ENCODE measurements around the gene HSPA1B.
"Not testable (repeated sequence)": the region's sequence is repeated elsewhere in the genome, so short reads cannot be mapped to it uniquely, and the experiment has no call there.

The HSPA1B gene

GRCh38 chr6:31827286-31828079 lies at the start of gene HSPA1B:
Gene HSPA1B (plus strand): TSS chr6:31827738. CDS start chr6:31827951, 213 bp downstream.
- DNase-seq = peak; percentile 99

GRCh38 chr6:31778193-31778592 lies 49.3 kb upstream of the HSPA1B start:
- no peak for DNase-seq

GRCh38 chr6:31778999-31779885 lies 48.3 kb upstream of the HSPA1B start:
- no peak for DNase-seq

GRCh38 chr6:31779908-31780307 lies 47.6 kb upstream of the HSPA1B start:
- DNase-seq = no peak

GRCh38 chr6:31780507-31781243 lies 46.9 kb upstream of the HSPA1B start:
- no peak for DNase-seq

- DNase-seq = no peak
Measured at GRCh38 chr6:31781244-31782125, 46.1 kb upstream of the HSPA1B start.

- no peak for DNase-seq
Measured at GRCh38 chr6:31782126-31782855, 45.2 kb upstream of the HSPA1B start.

GRCh38 chr6:31784098-31784925 lies 43.2 kb upstream of the HSPA1B start:
- no peak for DNase-seq

GRCh38 chr6:31785475-31785874 lies 42.1 kb upstream of the HSPA1B start:
- DNase-seq = no peak

GRCh38 chr6:31791324-31792089 lies 36.0 kb upstream of the HSPA1B start:
- no peak for DNase-seq

GRCh38 chr6:31792090-31792374 lies 35.5 kb upstream of the HSPA1B start:
- DNase-seq = no peak

GRCh38 chr6:31792761-31793171 lies 34.8 kb upstream of the HSPA1B start:
- DNase-seq = no peak

- DNase-seq = not testable (repeated sequence)
Measured at GRCh38 chr6:31793927-31794245, 33.7 kb upstream of the HSPA1B start.

GRCh38 chr6:31794294-31794865 lies 33.2 kb upstream of the HSPA1B start:
- DNase-seq = no peak

- no peak for DNase-seq
Measured at GRCh38 chr6:31794866-31795615, 32.5 kb upstream of the HSPA1B start.

- DNase-seq = peak; percentile 68
Measured at GRCh38 chr6:31795616-31796298, 31.8 kb upstream of the HSPA1B start, which contains the start of gene VARS1. Gene VARS1 (minus strand): TSS chr6:31795752. CDS start chr6:31795217, 535 bp downstream.

GRCh38 chr6:31796993-31797385 lies 30.5 kb upstream of the HSPA1B start:
- DNase-seq = no peak

GRCh38 chr6:31797588-31797987 lies 29.9 kb upstream of the HSPA1B start:
- no peak for DNase-seq
